HG03439 (cell line): ENCODE data around the gene WIPF3.
"Not testable (repeated sequence)": the region's sequence is repeated elsewhere in the genome, so short reads cannot be mapped to it uniquely, and the experiment has no call there.

Source experiments
- ATAC-seq: cut with Tn5 transposase; IDR thresholded peaks from one replicate; pipeline ENCODE4 v1.9.1; 2021; ENCODE audit warnings: mild to moderate bottlenecking, moderate library complexity; ENCODE audit not compliant: unreplicated experiment

The WIPF3 gene

DNA sequence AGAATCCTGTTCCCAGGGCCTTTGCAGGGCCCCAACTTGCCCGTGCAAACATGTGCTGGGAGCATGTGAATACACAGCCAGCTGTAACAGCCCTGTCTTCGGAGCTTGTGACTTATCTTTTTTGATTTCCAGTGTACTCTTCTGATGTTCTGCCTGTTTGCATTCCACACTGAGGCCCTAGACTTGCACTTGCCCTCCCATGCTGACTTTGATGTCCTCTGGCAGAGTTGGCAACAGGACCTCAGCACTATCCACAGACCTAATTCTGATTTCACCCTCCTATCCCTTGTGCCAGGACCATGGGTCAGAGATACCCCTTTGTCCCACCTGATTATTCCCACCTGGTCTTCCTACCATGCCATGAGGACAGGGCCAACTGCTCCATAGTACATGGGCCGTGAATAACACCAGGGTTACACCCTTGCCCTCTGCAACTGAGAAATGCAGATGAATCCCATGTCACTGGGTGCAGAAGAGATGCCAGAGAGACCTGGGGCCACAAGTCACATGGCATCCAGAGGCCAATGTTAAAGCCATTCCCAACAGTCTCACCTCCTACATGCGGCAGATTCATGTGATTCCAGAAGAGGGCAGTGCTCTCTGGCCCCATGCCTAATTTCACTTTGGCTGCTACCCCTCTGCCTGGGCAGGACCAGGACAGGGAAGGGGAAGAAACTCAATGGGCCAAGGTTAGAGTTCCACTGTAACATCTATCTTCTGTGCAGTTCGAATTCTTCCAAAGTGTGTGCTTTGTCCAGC lies 140.3 kb downstream of the WIPF3 start:
- no peak for ATAC-seq

DNA sequence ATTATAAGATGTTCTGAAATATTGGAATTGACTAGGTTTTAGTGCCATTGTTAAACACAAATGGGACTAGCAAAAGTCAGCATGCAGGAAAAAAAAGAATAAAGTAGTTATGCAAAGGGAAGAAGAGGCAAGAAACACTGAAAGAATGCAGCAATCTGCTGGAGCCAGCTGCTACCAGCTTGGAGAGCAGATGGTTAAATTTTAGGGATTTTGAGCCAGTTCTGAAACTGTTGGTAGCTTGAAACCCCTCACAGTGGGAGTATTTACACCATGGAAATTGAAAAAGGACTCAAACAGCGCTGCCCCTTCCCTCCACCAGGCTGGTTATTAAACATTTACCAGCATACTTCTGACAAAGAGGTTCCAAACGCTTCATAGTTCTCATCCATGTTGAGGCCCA lies 142.3 kb downstream of the WIPF3 start:
- no peak for ATAC-seq

DNA sequence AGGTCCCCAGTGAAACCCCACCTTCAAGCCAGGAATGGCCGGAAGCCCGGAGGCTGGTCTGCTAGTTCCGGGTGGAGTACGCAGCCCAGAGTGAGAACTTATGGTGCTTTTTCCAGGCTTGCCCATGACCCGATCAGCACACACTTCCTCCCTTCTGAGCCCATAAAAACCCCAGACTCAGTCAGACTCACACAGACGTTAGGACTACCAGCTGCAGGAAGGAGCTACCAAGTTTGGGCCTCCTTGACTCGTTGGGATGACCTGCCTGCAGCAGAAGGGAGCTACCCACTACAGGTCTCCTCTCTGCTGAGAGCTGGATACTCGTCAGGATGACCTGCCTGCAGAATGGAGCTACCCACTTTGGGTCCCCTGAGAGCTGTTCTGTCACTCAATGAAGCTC lies 144.2 kb downstream of the WIPF3 start:
- no peak for ATAC-seq

DNA sequence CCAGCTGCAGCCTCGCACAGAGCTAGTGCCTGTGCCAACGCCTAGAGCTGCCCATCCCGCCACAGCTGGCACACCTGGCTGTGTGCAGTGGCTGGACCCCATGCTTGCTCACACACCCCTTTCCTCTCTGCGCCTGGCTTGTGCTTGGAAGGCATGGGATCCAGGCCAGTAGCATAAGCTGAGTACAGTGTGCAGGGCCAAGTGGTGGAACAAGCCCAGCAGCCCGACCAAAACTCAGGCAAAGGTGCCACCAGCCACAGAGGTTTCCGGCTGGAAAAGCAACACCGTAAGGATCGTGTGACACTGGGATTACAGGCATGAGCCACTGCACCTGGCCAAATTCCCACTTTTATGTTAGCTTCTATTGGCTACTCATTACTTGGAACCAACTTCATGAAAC lies 144.9 kb downstream of the WIPF3 start:
- no peak for ATAC-seq

DNA sequence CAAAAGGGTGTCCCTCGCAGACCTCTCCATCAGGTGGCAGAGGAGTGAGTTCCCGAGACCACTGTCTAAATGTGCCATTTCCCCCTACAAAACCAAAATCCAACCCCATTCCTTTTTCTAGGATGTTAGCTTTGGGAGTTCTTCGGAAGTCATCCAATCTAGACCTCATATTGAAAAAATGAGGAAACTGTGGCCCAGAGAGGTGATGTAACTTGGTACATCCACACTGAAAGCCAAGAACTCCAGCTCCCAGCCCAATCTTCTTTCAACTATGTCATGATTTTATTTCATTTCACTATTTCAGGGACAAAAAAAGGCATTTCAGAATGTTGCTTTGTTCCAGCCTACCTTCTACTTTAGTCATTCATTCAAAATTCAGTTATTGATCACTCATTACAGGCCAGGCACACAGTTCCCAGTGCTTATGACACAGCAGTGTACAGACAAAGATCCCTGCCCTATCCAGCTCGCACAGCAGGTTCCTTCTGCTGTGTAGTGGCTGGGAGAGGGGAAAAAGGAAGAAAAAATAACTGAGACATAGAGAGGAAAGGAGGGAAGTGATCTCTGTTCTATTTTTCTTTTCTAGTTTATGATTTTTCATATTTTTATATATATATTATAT lies 147.5 kb downstream of the WIPF3 start:
- no peak for ATAC-seq

DNA sequence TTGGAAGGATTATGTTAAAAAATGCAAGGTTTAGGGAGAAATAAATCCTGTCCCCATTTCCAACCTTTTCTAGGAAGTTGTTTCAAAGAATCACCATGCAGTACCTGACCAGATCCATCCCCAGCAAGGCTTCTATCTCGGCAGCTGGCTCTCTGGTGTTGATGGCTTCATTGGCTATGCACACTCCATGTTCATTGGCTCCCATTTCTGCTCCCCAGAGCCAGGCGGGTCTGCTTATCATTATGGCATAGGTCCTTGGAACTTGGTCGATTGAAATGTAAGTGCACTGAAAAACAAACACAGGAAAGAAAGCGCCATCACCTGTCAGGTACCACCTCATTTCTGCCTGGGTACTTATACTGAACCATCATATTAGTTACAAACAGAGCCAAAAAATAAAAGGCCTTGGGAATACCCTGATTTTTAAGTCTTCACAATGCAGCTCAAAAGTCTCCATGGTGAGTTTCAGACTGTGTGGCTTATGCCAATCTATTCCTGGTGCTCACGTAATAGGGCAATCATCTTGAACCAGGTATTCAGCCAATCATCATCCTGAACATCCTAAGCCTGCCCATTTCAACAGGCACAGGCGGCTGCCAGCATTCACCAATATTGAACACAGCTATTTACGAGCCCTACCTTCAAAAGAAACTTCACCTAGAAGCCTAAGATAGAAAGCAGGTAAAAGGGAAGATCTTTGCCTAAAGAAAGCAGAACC lies 148.9 kb downstream of the WIPF3 start:
- ATAC-seq: no peak

DNA sequence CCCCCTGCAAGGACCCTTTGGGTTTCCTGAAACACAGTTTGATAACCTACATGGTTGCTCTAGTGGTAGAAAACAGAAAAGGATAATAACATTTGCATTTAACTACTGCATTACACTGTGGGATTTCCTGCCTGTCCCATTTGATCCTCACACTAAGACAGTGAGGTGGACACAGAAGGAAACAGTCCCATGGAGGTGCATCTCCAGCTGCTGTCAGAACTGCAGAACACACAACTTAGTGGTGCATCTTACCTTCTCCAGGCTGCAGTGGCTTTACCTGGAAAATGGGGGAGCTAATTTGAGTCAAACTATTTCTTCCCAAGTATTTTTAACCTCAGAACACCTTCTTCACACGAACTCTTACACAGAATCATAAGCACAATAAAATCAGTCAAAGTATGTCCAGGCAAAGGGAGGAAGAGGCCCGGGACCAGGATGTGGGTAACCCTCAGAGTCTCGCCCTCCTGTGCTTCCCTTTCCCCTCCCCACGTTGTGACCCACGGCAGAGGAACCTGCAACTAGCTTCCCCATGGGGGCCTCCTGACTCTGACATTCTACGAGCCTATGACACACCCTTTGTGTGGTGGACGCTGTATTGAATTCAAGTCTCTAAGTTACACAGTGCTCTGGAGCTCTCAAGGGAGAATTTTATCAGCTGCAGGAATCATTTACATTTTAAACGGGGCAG lies 149.6 kb downstream of the WIPF3 start:
- ATAC-seq: no peak

DNA sequence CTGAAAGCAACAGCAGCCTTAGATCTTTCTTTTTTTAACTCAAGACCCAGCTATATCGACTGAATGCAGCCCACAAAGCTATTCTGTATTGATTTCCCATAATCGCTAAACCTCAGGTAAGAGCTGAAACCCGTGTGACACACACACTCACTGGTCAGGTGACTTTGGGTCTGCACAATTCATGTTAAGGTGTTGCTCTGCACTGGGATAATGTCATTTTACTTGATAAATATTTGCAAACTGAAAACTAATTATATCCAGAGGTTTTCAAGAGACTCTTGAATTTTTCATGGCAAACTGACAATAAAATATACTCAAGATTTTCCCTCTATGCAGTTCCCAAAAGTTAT lies 150.2 kb downstream of the WIPF3 start:
- ATAC-seq: no peak

DNA sequence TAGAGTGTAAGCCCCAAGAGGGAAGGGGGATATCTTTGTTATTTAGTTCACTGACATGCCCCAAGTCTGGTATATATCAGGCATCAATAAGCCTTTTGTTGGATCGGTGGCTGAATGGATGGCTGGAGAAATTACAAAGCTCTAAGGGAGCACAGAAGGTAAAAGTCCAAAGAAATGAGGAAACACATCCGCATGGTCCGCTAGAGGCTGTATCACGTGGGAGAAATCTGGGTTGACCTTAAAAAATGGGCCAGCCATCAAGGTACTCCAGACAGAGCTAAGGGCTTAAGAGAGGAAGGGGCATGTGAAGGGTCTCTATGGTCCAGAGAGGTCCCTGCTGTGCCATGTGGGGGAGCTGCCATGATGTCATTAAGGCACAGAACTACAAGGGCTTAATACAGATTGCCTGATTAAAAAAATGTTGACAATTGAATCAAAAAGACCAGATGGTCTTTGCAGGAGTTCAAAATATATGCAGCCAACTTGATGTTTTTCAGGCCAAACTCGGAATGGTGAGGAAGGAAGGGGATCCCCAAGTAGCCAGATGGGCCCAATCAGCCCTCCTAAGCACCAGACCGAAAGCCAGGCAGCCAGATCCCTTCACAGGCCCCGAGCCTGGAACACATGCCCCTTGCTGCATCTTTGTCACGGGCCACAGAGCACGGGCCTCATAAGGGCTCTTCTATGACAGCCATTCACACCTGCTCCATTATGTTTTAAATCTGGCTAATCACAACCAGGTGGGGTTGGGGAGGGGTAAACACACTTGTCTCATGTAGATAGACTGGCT lies 151.4 kb downstream of the WIPF3 start:
- ATAC-seq: no peak

DNA sequence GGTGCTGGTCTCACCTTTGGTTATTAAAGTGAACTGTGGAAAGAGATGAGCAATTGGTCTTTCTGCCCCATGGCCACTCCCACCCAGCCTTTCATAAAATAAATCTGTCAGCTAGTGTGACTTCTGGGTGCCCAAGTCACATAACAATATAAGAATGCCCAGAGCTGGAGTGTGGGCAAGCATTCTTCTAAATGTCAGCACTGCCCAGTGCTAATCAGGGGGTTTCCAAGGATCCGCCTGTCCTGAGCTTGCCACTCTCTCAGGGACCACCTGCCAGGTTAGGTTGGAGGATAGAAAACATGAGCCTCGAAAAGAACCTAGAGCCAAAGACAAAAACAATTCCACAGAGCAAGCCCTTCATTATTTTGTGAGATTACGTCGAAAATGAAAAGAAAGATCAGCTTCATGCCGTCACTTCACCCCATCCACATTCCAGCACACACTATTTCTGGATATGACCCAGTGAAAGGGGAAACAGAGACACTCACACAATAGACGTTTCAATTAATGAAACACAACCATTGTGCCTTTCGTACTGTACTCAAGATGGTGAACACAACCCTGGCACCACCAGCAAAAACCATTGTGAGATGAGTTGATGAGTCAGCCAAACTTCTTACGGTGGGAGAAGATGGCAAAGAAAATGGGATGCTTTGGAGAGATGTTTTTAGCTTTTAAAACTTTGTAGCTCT lies 152.5 kb downstream of the WIPF3 start:
- no peak for ATAC-seq

DNA sequence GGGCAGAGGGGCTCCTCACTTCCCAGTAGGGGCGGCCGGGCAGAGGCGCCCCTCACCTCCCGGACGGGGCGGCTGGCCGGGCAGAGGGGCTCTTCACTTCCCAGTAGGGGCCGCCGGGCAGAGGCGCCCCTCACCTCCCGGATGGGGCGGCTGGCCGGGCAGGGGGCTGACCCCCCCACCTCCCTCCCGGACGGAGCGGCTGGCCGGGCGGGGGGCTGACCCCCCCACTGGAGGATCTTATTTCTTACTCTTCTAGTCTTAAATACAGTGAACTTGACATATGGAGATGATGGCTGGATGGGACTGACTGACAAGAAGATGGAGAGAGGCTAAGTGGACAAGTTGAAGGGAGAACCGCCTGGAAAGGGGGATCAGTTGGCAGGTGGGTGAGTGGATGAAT lies 155.3 kb downstream of the WIPF3 start:
- ATAC-seq: not testable (repeated sequence)

DNA sequence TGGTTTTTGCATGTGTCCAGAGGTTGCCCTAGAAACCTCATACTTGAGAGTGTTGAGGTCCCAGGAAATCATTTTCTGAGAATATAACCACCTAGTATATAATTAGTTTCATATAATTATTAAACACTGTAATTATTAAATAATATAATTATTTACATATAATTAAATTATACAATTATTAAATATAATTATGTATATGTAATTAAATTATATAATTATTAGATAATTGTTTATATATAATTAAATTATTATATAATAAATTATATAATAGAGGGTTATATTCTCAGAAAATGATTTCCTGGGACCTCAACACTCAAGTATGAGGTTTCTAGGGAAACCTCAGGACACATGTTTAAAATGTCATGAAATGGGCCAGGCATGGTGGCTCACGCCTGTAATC lies 155.7 kb downstream of the WIPF3 start:
- no peak for ATAC-seq

DNA sequence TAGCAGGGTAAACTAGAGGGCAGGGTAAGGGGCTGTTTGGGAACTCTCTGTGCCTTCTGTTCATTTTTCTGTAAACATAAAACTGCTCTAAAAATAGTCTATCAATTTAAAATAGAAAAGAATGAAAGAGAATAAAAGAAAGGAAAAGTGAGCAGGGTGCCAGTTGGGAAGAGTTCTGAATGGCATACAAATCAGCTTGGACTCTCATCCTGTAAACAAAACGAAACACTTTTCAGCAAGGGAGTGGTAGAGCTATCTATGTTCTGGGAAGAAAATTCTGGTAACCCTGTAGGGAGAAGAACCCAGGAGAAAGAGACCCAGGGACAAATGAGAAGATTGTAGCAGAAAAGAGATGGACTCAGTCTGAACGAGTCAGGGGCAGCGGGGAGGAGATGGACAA lies 158.7 kb downstream of the WIPF3 start:
- ATAC-seq: no peak
